ENCODE data around the gene WWTR1.

Gene WWTR1

GRCh38 chr3:149657926-149658743 lies at the start of gene WWTR1:
WWTR1 (minus strand) TSS chr3:149658025; CDS start chr3:149657306, 719 bp downstream.
- FAIRE-seq, result peak; percentile 94

DNA sequence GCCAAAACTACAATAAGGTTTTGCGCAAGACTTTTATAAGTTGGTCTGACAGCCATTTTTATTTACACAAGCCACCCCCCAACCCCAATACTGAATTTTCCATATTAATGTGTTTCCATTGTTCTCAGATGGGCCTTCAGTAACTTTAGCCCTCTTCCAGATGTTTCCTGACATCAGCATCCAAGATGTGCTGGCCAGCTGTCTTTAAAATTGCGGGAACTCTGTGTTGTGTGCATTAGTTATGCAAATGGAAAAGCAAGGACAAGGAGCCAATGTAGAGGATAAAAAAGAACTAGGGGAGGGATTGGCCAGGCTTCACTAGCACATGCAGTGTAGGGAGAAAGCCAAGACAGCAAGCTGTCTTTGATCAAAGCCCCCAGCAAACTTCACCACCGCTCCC lies 49.1 kb upstream of the WWTR1 start:
- FAIRE-seq, result no peak

GRCh38 chr3:149705416-149705815 lies 47.6 kb upstream of the WWTR1 start:
- FAIRE-seq, result no peak

GRCh38 chr3:149703466-149703865 lies 45.6 kb upstream of the WWTR1 start:
- FAIRE-seq, result no peak

DNA sequence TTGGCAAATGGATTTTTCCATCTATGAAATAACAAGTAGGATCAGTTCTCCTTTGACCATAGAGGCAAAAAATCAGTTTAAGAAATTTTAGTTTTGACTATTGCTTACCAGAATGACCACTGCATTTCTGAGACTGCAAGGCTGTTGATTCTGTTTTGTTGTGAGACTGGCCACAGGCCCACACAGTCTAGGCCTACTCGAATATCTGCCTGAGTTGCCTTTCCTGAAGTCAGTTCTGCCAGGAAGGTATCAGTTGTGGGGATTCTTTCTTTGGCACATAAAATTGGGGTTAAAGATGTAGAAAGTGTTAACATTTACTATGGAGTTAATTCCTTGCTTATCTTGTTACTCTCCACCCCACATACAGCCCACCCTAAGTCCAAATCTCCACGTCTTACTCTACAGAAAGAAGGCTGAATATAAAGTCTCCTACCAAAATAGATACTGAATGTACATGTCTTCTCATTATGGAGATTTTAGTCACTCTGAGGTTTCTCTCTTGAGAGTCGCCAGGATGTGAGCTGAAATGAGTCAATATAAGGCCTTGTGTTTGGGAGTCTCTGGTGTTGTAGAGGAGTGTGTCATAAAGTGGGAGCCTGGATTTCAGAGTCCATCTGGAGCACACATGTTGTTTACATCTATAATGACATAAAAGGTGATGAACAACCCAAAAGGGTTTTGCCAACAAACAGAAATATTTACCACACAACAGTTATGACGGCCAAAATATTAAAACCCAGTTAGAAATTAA lies 45.0 kb upstream of the WWTR1 start:
- no peak for FAIRE-seq

GRCh38 chr3:149701977-149702350 lies 44.1 kb upstream of the WWTR1 start:
- FAIRE-seq, result no peak

GRCh38 chr3:149701206-149701976 lies 43.6 kb upstream of the WWTR1 start:
- FAIRE-seq, result no peak

DNA sequence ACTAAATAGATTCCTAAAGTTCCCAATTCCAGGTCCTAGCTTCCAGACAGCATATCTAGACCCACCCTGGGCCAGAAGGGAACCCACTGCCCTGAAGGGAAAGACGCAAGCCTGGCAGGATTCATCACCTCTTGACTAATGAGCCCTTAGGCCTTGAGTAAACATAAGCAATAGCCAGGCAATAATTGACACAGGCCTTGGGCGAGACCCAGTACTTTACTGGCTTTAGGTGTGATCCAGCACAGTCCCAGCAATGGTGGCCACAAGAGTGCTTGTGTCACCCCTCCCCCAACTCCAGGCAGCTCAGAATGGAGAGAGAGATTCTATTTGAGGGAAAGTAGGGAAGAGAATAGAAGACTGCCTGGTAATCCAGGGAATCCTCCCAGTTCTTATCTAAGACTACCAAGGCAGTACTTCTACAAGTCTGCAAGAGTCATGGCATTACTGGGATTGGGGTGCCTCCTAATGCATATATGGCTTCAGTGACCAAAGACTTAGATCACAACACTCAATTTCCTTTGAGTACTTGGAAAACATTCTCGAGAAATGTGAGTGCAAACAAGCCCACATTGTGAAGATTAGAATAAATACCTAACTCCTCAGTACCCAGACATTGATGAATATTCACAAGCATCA lies 30.4 kb upstream of the WWTR1 start:
- no peak for FAIRE-seq

DNA sequence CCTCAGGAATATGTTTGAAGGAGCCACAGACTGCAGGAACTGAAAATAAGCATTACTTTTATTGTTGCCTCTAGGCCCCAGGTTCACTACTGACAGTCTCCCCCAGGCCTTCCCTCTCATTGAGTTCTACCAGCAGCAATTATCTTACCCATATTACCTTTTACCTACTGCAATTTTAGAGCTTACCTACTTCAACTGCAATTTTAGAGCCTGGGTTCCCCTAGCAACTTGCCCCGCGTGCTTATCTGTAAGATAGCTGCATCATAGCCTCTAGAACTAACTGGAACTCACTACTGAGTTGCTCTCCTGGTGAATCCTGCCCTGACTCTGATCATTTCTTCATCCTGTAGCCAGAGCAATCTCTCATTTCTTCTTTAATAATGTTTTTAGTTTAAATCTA lies 29.2 kb upstream of the WWTR1 start:
- no peak for FAIRE-seq

DNA sequence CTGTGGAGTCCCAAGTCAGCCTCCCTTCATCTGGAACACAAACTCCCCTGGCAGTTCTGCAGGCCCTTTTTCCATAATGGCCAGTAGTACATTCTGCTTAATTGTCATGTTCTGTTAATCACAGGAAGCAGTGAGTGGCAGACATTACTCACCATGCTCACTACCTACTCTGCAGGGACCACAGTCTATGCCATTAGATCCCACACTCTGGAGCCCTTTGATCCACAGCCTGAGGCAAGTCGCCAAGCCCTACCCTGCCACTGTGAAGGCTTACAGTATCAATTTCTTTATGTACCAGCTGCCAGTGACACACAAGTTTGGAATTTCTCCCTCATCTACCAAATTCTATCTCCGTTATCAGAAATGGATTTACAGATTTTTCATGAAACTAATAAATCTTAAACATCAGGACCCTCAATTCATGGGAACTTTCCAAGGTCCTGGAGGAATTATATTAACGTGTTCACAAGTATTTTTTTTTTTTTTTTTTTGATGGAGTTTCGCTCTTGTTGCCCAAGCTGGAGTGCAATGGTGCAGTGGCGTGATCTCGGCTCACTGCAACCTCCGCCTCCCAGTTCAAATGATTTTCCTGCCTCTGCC lies 20.6 kb upstream of the WWTR1 start:
- no peak for FAIRE-seq

DNA sequence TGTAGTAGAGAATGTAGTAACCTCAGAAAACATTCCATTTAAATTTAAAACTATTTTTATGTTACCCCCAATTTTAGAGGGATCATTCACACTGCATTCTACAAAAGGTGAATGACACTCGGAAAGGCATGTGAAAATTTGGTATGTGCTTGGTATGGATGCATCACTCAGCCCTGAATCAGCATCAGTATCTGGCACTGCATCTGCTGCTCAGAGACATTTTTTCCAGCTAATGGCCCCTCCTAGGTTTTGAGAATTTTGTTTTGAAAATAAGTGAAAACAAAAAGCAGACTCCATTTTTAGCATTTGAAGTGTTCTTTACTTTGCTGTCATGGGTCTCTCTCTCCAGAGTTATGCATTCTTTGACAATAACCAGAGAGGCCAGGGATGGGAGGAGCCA lies 15.6 kb upstream of the WWTR1 start:
- FAIRE-seq, result no peak

- no peak for FAIRE-seq
These were observed 13.1 kb upstream of the WWTR1 start for GRCh38 chr3:149670742-149671492.

DNA sequence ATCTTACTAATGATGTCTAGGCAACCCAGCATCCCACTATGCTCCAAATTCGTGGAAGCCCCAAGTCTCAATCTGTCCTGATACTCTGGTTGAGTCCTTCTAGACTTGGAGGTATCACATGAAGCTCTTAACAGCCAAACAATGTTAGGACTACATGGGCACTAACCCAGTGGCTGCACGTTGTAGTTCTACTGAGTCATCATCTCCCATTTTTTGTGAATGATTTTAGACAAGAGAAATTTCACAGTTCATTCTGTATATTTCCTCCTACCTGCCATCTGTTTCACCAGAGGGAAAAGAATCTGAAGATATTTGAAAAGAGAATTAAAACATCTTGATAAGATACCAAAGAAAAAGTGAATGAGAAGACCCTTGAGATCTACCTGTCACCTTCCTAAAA lies 9.8 kb upstream of the WWTR1 start:
- FAIRE-seq, result no peak

GRCh38 chr3:149663966-149664365 lies 6.1 kb upstream of the WWTR1 start:
- FAIRE-seq, result no peak

GRCh38 chr3:149662240-149662887 lies 4.5 kb upstream of the WWTR1 start:
- FAIRE-seq, result no peak

DNA sequence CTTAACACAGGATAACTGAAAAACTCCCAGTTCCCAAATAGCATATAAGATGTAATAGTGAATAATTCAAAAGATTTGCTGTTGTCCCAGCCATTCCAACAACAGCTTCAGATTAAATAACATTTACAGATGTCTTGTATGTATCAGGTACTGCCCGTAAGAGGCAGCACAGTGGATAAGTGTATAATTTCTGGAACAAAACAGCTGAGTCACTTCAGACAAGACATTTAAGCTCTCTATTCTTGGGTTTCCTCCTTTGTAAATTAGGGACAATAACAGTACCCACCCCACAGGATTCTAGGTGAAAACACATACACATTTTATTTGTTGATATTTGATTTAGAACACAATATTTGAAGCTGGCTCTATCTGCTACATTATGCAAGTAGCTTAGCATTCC lies 2.6 kb upstream of the WWTR1 start:
- FAIRE-seq, result no peak

- no peak for FAIRE-seq
These were observed 1.1 kb upstream of the WWTR1 start for GRCh38 chr3:149658744-149659497.

DNA sequence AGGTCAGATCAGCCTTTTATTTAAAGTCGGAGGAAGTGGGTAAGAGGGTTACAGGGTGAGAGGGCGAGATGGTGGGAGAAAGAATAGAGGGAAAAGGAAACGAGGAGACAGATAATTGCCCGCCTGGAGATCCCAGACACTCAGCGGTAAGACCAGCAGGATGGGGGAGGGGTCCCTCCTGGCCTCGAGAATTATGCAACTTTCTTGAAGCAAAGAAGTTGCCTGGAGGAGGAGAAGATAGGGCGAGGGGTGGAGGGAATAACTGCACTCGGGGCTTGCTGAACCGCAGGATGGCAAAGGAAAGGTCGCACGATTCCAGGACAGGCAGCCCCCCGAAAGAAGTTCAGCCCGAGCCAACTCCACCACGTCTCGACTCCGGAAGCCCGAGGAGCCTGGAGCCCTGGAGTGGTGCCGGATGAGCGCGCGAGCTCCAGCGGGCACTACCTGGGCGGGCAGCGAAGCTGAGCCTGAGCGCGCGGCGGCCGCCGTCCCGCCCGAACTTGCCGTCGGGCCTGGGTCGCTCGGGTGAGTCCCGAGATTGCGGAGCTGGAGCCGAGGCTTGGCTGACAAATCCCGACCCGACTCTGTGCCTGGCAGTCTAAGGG lies 402 bp downstream of the WWTR1 start:
- no peak for FAIRE-seq

- FAIRE-seq, result no peak
These were observed 1.8 kb downstream of the WWTR1 start for GRCh38 chr3:149655826-149656574.

Measured in A204.1 (cell line).